ENCODE data around the gene TSC22D2. TPM values are rescaled to one million over a fixed set of nuclear protein-coding genes. Genes with fewer than 3 reads are reported as not detected.

TSC22D2 gene
- total RNA-seq, 4 donors from 2014 or later: 13.2 to 19.5 (median 16.4) TPM

GRCh38 chr3:150388498-150389418, 19.3 kb upstream of the TSC22D2 start:
- H3K27ac ChIP-seq: no peak overlapping the region
- H3K9me3 ChIP-seq: no peaks in the 10 kb centered on the region
- H3K4me3 ChIP-seq: no peak overlapping the region
- H3K27me3 ChIP-seq: no peaks in the 10 kb centered on the region
- TF ChIP-seq POLR2A (IDR thresholded peaks at IDR 0.05) (no peak), CTCF (IDR thresholded peaks at IDR 0.05) (no peak), POLR2AphosphoS5 (IDR thresholded peaks at IDR 0.05) (no peak)
- DNase-seq (ENCODE audit: low spot score in 2 of 2): no peak
- H3K36me3 ChIP-seq: no peaks in the 10 kb centered on the region
- H3K4me1 ChIP-seq: no peaks in the 10 kb centered on the region
- 77% methylated on average over 5 of the region's 5 CpGs for WGBS

DNA sequence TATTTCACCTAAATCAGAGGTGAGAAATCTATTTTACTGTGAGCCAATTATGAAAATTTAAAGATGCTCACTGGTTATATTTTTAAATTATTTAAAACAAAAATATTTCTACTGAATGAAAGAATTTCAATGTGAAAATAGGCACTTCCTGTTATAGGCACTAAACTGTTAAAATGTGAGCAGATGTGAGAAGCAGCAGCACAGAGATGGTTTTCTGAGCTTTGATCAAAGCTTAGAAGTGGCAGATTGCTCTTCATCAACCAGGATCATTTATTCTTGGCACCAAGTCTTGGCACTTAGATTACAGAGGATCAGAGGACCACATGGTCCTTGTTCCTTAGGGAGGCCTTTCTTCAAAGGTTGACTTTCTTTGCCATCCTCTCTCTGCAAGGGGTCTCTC, 18.0 kb upstream of the TSC22D2 start:
- Histone ChIP-seq H3K9me3 (no peaks in the 10 kb centered on the region), H3K27ac (no peak overlapping the region), H3K27me3 (no peaks in the 10 kb centered on the region), H3K4me1 (no peaks in the 10 kb centered on the region), H3K36me3 (no peaks in the 10 kb centered on the region), H3K4me3 (no peak overlapping the region)
- TF ChIP-seq POLR2AphosphoS5 (IDR thresholded peaks at IDR 0.05): no peak
- TF ChIP-seq CTCF (IDR thresholded peaks at IDR 0.05): no peak
- no peak for TF ChIP-seq POLR2A (IDR thresholded peaks at IDR 0.05)
- no peak for TF ChIP-seq EP300 (IDR thresholded peaks at IDR 0.05)
- DNase-seq (ENCODE audit: low spot score in 2 of 2): no peak

DNA sequence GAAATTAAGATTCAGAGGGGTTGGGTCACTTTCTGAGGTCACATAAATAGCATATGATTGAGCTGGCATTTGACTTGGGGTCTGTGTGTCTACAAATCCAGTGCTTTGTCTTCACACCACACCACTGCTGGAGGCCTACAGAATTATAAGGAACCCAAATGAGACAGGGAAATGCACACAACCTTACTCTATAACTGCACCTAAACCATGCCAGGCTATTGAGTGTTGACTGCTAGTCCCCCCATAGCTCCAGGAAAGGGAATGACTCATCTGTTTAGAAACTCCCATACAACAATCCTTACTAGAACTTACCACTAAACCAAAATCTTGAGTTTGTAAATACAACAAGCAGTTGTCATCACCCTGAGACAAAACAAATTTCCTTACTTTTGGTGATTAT, 16.9 kb upstream of the TSC22D2 start:
- no peak for DNase-seq (ENCODE audit: low spot score in 2 of 2)
- H3K27ac ChIP-seq: no peak overlapping the region
- TF ChIP-seq POLR2AphosphoS5 (IDR thresholded peaks at IDR 0.05) (no peak), CTCF (IDR thresholded peaks at IDR 0.05) (no peak), EP300 (IDR thresholded peaks at IDR 0.05) (no peak), POLR2A (IDR thresholded peaks at IDR 0.05) (no peak)
- no peaks in the 10 kb centered on the region for H3K36me3 ChIP-seq
- H3K9me3 ChIP-seq: no peaks in the 10 kb centered on the region
- no peaks in the 10 kb centered on the region for H3K4me1 ChIP-seq
- no peak overlapping the region for H3K4me3 ChIP-seq
- no peaks in the 10 kb centered on the region for H3K27me3 ChIP-seq

- Histone ChIP-seq H3K9me3 (no peaks in the 10 kb centered on the region), H3K27me3 (no peaks in the 10 kb centered on the region), H3K4me3 (no peak overlapping the region), H3K36me3 (no peaks in the 10 kb centered on the region), H3K27ac (no peak overlapping the region), H3K4me1 (peaks cover 3% of the 10 kb centered on the region)
- no peak for TF ChIP-seq POLR2A (IDR thresholded peaks at IDR 0.05)
- TF ChIP-seq CTCF (IDR thresholded peaks at IDR 0.05): no peak
- TF ChIP-seq EP300 (IDR thresholded peaks at IDR 0.05): no peak
- no peak for DNase-seq (ENCODE audit: low spot score in 2 of 2)
- 39% methylated on average over 1 of the region's 1 CpG for WGBS
These were observed 14.4 kb upstream of the TSC22D2 start for GRCh38 chr3:150393745-150394144.

DNA sequence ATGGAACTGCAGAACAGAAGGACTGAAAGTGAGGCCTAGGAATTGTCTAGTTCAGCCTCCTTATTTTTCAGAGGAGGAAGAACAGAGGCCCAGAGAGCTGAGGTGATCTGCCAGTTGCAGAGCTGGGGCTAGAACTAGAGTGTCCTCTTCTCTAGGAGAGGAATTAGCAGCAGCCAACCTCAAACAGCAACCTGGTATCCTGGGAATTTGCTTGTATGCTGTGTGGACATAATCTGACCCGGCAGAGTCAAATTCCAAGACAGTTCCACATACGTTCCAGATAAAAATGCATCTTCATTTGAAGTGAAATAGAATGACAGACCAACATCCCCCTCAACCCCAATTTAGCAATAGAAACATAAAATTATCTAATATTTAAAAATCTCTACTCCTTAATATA, 13.5 kb upstream of the TSC22D2 start:
- Histone ChIP-seq H3K27ac (no peak overlapping the region), H3K4me1 (peaks cover 3% of the 10 kb centered on the region), H3K4me3 (no peak overlapping the region), H3K36me3 (no peaks in the 10 kb centered on the region), H3K9me3 (no peaks in the 10 kb centered on the region), H3K27me3 (no peaks in the 10 kb centered on the region)
- WGBS: 94% methylated on average over 2 of the region's 2 CpGs
- TF ChIP-seq POLR2A (IDR thresholded peaks at IDR 0.05) (no peak), CTCF (IDR thresholded peaks at IDR 0.05) (no peak), EP300 (IDR thresholded peaks at IDR 0.05) (no peak)
- DNase-seq (ENCODE audit: low spot score in 2 of 2): no peak
